IMR-90 (cell line): ENCODE measurements around the gene CBR1. TPM values are rescaled to one million over a fixed set of nuclear protein-coding genes. Genes with fewer than 3 reads are reported as not detected.

Experiments used
- ATAC-seq: fragments of 200-7000 bp; cut with Tn5 transposase; 2 replicates; pipeline ENCODE4 v1.9.1; 2020; ENCODE audit warnings: low read depth, mild to moderate bottlenecking, moderate library complexity
- BruUV-seq: library from RNA; stranded (reverse); fragments of 400-500 nt; replicated peaks from 2 replicates; lab custom pipeline; 2021; lab: Mats Ljungman, UMichigan
- CTCF ChIA-PET: fragments of 300-600 bp; formaldehyde crosslinking; extraction: SDS; loops from one replicate; lab custom pipeline; 2021; ENCODE audit warnings: antibody characterized with exemption; lab: Yijun Ruan, JAX
- POLR2A ChIA-PET: fragments of 300-600 bp; sonication (Branson Sonifier 250); formaldehyde crosslinking; loops from one replicate; lab custom pipeline; 2022; ENCODE audit warnings: antibody characterized with exemption; ENCODE audit not compliant: unreplicated experiment; lab: Charles Lee
- DNase-seq: peaks from one replicate; pipeline ENCODE4 v3.0.0; 2013
- H2AFZ ChIP-seq: replicated peaks from 2 replicates; pipeline ENCODE3; 2013; ENCODE audit warnings: low read length, mild to moderate bottlenecking; ENCODE audit not compliant: poor library complexity
- H2AK5ac ChIP-seq: 2 replicates; pipeline ENCODE4 v1.6.1; 2013; ENCODE audit warnings: low read depth, low read length, inconsistent platforms
- H2AK9ac ChIP-seq: replicated peaks from 2 replicates; pipeline ENCODE3; 2013; ENCODE audit warnings: mild to moderate bottlenecking, low read depth, low read length, moderate library complexity; ENCODE audit not compliant: poor library complexity
- H2BK120ac ChIP-seq: 2 replicates; pipeline ENCODE4 v1.6.1; 2013; ENCODE audit warnings: low read depth, low read length, inconsistent platforms
- H2BK15ac ChIP-seq: 3 replicates; pipeline ENCODE4 v1.6.1; 2013; ENCODE audit warnings: low read depth, low read length, inconsistent platforms
- H2BK20ac ChIP-seq: 2 replicates; pipeline ENCODE4 v1.6.1; 2013; ENCODE audit warnings: low read depth, mild to moderate bottlenecking, inconsistent platforms, low read length, moderate library complexity
- H2BK5ac ChIP-seq: 2 replicates; pipeline ENCODE4 v1.6.1; 2013; ENCODE audit warnings: mild to moderate bottlenecking, low read depth, low read length, inconsistent platforms; ENCODE audit not compliant: poor library complexity, severe bottlenecking
- H3K14ac ChIP-seq: replicated peaks from 2 replicates; pipeline ENCODE4 v1.6.1; 2013; ENCODE audit warnings: low read depth, low read length, inconsistent platforms
- H3K18ac ChIP-seq: 2 replicates; pipeline ENCODE4 v1.6.1; 2013; ENCODE audit warnings: low read depth, low read length, control low read depth
- H3K23ac ChIP-seq: 2 replicates; pipeline ENCODE4 v1.6.1; 2013; ENCODE audit warnings: low read depth, low read length, inconsistent platforms
- H3K27ac ChIP-seq: 2 replicates; pipeline ENCODE4 v1.5.1; 2013; ENCODE audit warnings: mild to moderate bottlenecking, control low read depth, low read length; ENCODE audit not compliant: insufficient read depth
- H3K27me3 ChIP-seq: 2 replicates; pipeline ENCODE4 v1.6.1; 2013; ENCODE audit warnings: low read length; ENCODE audit not compliant: control insufficient read depth, insufficient read depth
- H3K36me3 ChIP-seq: 2 replicates; pipeline ENCODE4 v1.6.1; 2013; ENCODE audit warnings: low read length, mixed read lengths; ENCODE audit not compliant: control insufficient read depth, insufficient read depth
- H3K4ac ChIP-seq: 2 replicates; pipeline ENCODE4 v1.6.1; 2013; ENCODE audit warnings: low read depth, low read length, inconsistent platforms
- H3K4me1 ChIP-seq: 2 replicates; pipeline ENCODE4 v1.6.1; 2013; ENCODE audit warnings: low read length, mixed read lengths; ENCODE audit not compliant: control insufficient read depth, insufficient read depth
- H3K4me2 ChIP-seq: 2 replicates; pipeline ENCODE4 v1.6.1; 2013; ENCODE audit warnings: low read depth, mild to moderate bottlenecking, control low read depth, low read length, moderate library complexity
- H3K4me3 ChIP-seq: 2 replicates; pipeline ENCODE4 v1.5.1; 2013; ENCODE audit warnings: low read depth, mild to moderate bottlenecking, control low read depth, low read length, moderate library complexity; ENCODE audit not compliant: insufficient read depth
- H3K56ac ChIP-seq: 2 replicates; pipeline ENCODE4 v1.6.1; 2013; ENCODE audit warnings: low read length, inconsistent platforms; ENCODE audit not compliant: insufficient read depth; ENCODE audit errors: extremely low read depth
- H3K79me1 ChIP-seq, 2 experiments: 2 replicates each; pipeline ENCODE4 v1.6.1; 2013; ENCODE audit warnings: low read length in 2 of 2, inconsistent platforms in 1 of 2, low read depth in 1 of 2
- H3K9ac ChIP-seq: 2 replicates; pipeline ENCODE4 v1.6.1; 2013; ENCODE audit warnings: low read depth, low read length, control low read depth
- H3K9me1 ChIP-seq: 2 replicates; pipeline ENCODE4 v1.6.1; 2013; ENCODE audit warnings: low read length, inconsistent platforms; ENCODE audit not compliant: insufficient read depth
- H3K9me3 ChIP-seq: 2 replicates; pipeline ENCODE4 v1.6.1; 2013; ENCODE audit warnings: low read length; ENCODE audit not compliant: control insufficient read depth, insufficient read depth
- H4K20me1 ChIP-seq: 2 replicates; pipeline ENCODE4 v1.6.1; 2013; ENCODE audit warnings: low read length, inconsistent platforms; ENCODE audit not compliant: insufficient read depth
- H4K5ac ChIP-seq: 2 replicates; pipeline ENCODE4 v1.6.1; 2013; ENCODE audit warnings: mild to moderate bottlenecking, low read depth, low read length, control low read depth
- H4K8ac ChIP-seq, 2 experiments: 2 replicates each; pipeline ENCODE4 v1.6.1; 2013; ENCODE audit warnings: low read depth in 2 of 2, low read length in 2 of 2, control low read depth in 1 of 2, inconsistent platforms in 1 of 2
- H4K91ac ChIP-seq: 2 replicates; pipeline ENCODE4 v1.6.1; 2013; ENCODE audit warnings: low read depth, low read length, inconsistent platforms; ENCODE audit not compliant: insufficient read depth
- CEBPB ChIP-seq: IDR thresholded peaks from 2 replicates; pipeline ENCODE4 v1.6.1; 2012; ENCODE audit warnings: low read depth, low read length, improper control_type of control experiment
- CHD1 ChIP-seq: IDR thresholded peaks from 2 replicates; pipeline ENCODE4 v1.6.1; 2012; ENCODE audit warnings: low read depth, low read length, improper control_type of control experiment
- CTCF ChIP-seq: conservative IDR thresholded peaks from 2 replicates; pipeline ENCODE4 v1.5.1; 2012; ENCODE audit warnings: mild to moderate bottlenecking, low read depth, low read length, improper control_type of control experiment
- ELK1 ChIP-seq: fragments of 150-350 bp; IDR thresholded peaks from 2 replicates; pipeline ENCODE4 v1.6.1; 2016; ENCODE audit warnings: low read depth, mild to moderate bottlenecking, low read length, moderate library complexity, borderline replicate concordance
- MAFK ChIP-seq: IDR thresholded peaks from 2 replicates; pipeline ENCODE4 v1.6.1; 2012; ENCODE audit warnings: low read depth, low read length, improper control_type of control experiment
- MAZ ChIP-seq: IDR thresholded peaks from 2 replicates; pipeline ENCODE4 v1.6.1; 2012; ENCODE audit warnings: low read depth, mild to moderate bottlenecking, low read length, improper control_type of control experiment, moderate library complexity, borderline replicate concordance
- MXI1 ChIP-seq: IDR thresholded peaks from 2 replicates; pipeline ENCODE4 v1.6.1; 2012; ENCODE audit warnings: low read depth, mild to moderate bottlenecking, low read length, moderate library complexity, borderline replicate concordance
- NFE2L2 ChIP-seq: fragments of 150-350 bp; IDR thresholded peaks from 2 replicates; pipeline ENCODE4 v1.6.1; 2016; ENCODE audit warnings: low read depth, mild to moderate bottlenecking, low read length
- POLR2A ChIP-seq: IDR thresholded peaks from 2 replicates; pipeline ENCODE4 v1.6.1; 2012; ENCODE audit warnings: mild to moderate bottlenecking, low read depth, low read length
- RAD21 ChIP-seq: IDR thresholded peaks from 2 replicates; pipeline ENCODE4 v1.6.1; 2012; ENCODE audit warnings: low read length, improper control_type of control experiment
- RCOR1 ChIP-seq: IDR thresholded peaks from 2 replicates; pipeline ENCODE4 v1.6.1; 2012; ENCODE audit warnings: mild to moderate bottlenecking, low read length, improper control_type of control experiment; ENCODE audit not compliant: insufficient replicate concordance
- RFX5 ChIP-seq: IDR thresholded peaks from 2 replicates; pipeline ENCODE4 v1.8.0; 2012; ENCODE audit warnings: low read depth, mild to moderate bottlenecking, low read length, moderate library complexity
- SMC3 ChIP-seq: fragments of 150-350 bp; IDR thresholded peaks from 2 replicates; pipeline ENCODE4 v1.6.1; 2016; ENCODE audit warnings: low read depth, mild to moderate bottlenecking, antibody characterized with exemption, low read length, moderate library complexity
- USF2 ChIP-seq: fragments of 150-350 bp; IDR thresholded peaks from 2 replicates; pipeline ENCODE4 v1.6.1; 2017; ENCODE audit warnings: mild to moderate bottlenecking, antibody characterized with exemption, low read length, low read depth
- WGBS, 2 experiments: methylation state at CpG; one replicate each; pipeline versions ENCODE4 v1.1.5 to v1.1.7; 2013; ENCODE audit warnings: missing lambda C conversion rate in 2 of 2; ENCODE audit not compliant: insufficient read length in 1 of 2; ENCODE audit errors: extremely low coverage in 2 of 2; 5-methylcytosine and 5-hydroxymethylcytosine counted together
- dilution Hi-C: fragments of 300-500 bp; cut with HindIII; formaldehyde crosslinking; loops from one replicate; pipeline ENCODE4 v1.14.3; 2018; ENCODE audit warnings: low sequenced_read_pairs; ENCODE audit not compliant: unreplicated experiment
- in situ Hi-C: fragments of 300-500 bp; cut with MboI; formaldehyde crosslinking; loops from 3 replicates; pipeline ENCODE4 v1.14.3; 2019; ENCODE audit warnings: low sequenced_read_pairs, inconsistent platforms, mixed read lengths
- intact Hi-C: fragments of 100-400 bp; cut with micrococcal nuclease; formaldehyde crosslinking; loops from 2 replicates; pipeline ENCODE4 v1.10.0; 2022
- polyA plus RNA-seq, 3 experiments: library from polyadenylated mRNA; depleted of rRNA; stranded (reverse); fragments of >200 nt; gene quantifications; 2 replicates each; pipeline ENCODE4 v1.2.3, GENCODE V29; 2012; ENCODE audit warnings: low replicate concordance in 1 of 3
- total RNA-seq: library from RNA; depleted of rRNA; stranded (reverse); fragments of >200 nt; gene quantifications from 2 replicates; pipeline ENCODE4 v1.2.3, GENCODE V29; 2012

Gene CBR1
- total and polyA plus RNA-seq, 2 of the 4 experiments (the other 2 are of a cell fraction): 122 to 222 TPM

GRCh38 chr21:36075953-36076352 lies 6.1 kb downstream of the CBR1 start:
- Histone ChIP-seq H3K18ac (no peak overlapping the region), H3K27me3 (peaks cover 2% of the 10 kb centered on the region; the same call in 1 of the 2 replicates), H3K79me1 (peaks cover 15 to 25% of the 10 kb centered on the region in 2 experiments; a peak in 3 of 4 replicates), H3K27ac (no peak overlapping the region), H3K4me3 (no peak overlapping the region), H2BK120ac (no peak overlapping the region), H3K9me1 (peaks cover 11% of the 10 kb centered on the region), H2BK20ac (no peak overlapping the region), H3K36me3 (peaks cover 17% of the 10 kb centered on the region), H4K91ac (no peak overlapping the region), H2BK5ac (no peak overlapping the region), H3K4me2 (no peak overlapping the region), H3K4ac (no peak overlapping the region), H3K9me3 (0 out of 2 replicates have a peak, but pooled peaks cover 1% of the 10 kb centered on the region), H3K23ac (no peak overlapping the region), H4K20me1 (peaks cover 8% of the 10 kb centered on the region; the same call in 1 of the 2 replicates), H4K8ac (no peak overlapping the region), H2AK5ac (no peak overlapping the region), H3K4me1 (peaks cover 9% of the 10 kb centered on the region), H3K9ac (no peak overlapping the region), H2AFZ (no peak overlapping the region), H2AK9ac (no peak overlapping the region), H3K14ac (no peak overlapping the region), H2BK15ac (no peak overlapping the region), H3K56ac (no peak overlapping the region), H4K5ac (no peak overlapping the region)
- intact Hi-C loops: no loop called here
- no TSS peak for BruUV-seq
- POLR2A ChIA-PET: interaction anchor here (0.6 kb wide), 1 partner anchor 46 kb away, joined by 9 read pairs; no protein-coding TSS in a partner anchor
- CTCF ChIA-PET: interaction anchor here (0.6 to 0.7 kb wide), 2 partner anchors 38 to 697 kb away, joined by 5 read pairs; no protein-coding TSS in a partner anchor
- no CpG with 5 or more reads among the region's 5 CpGs for WGBS, 2 experiments
- dilution Hi-C loops: no loop called here
- in situ Hi-C loops: no loop called here
- no peak for ATAC-seq
- TF ChIP-seq RFX5 (no peak), RAD21 (no peak), SMC3 (no peak), CEBPB (no peak), MAFK (no peak), NFE2L2 (no peak), USF2 (no peak), ELK1 (no peak), CHD1 (no peak), MXI1 (no peak), CTCF (no peak), MAZ (no peak), RCOR1 (no peak), POLR2A (no peak)
- DNase-seq: no peak
